Vagina (tissue), 2 donors: ENCODE data around the gene APOL5. TPM values are rescaled to one million over a fixed set of nuclear protein-coding genes. Genes with fewer than 3 reads are reported as not detected.
"Not testable (repeated sequence)": the region's sequence is repeated elsewhere in the genome, so short reads cannot be mapped to it uniquely, and the experiment has no call there.

Experiments used
- DNase-seq, 2 donors: peaks; one replicate each; pipeline ENCODE4 v3.0.0-alpha.2; 2017; ENCODE audit errors: extremely low spot score in 2 of 2
- H3K27ac ChIP-seq: fragments of 200-600 bp; sonication (generic); one replicate; pipeline ENCODE4 v1.5.1; 2019
- H3K27me3 ChIP-seq: fragments of 200-600 bp; sonication (generic); one replicate; pipeline ENCODE4 v1.5.1; 2019
- H3K36me3 ChIP-seq, 2 donors: fragments of 200-600 bp; sonication (generic); one replicate each; pipeline ENCODE4 v1.5.1; 2017 to 2019
- H3K4me1 ChIP-seq: fragments of 200-600 bp; sonication (generic); one replicate; pipeline ENCODE4 v1.5.1; 2019
- H3K4me3 ChIP-seq, 2 donors: fragments of 200-600 bp; sonication (generic); 1 replicate in 1 of 2; 2 replicates in 1 of 2; pipeline ENCODE4 v1.5.1; 2016 to 2019
- H3K9me3 ChIP-seq: fragments of 200-600 bp; sonication (generic); one replicate; pipeline ENCODE4 v1.5.1; 2019
- POLR2A ChIP-seq, 2 donors: fragments of 450-650 bp; IDR thresholded peaks; one replicate each; pipeline ENCODE4 v1.6.1; 2017; ENCODE audit warnings: antibody characterized with exemption in 2 of 2, mild to moderate bottlenecking in 2 of 2, moderate library complexity in 2 of 2
- POLR2AphosphoS5 ChIP-seq, 2 donors: sonication (generic); formaldehyde crosslinking; IDR thresholded peaks; one replicate each; pipeline ENCODE4 v1.9.0; 2017; ENCODE audit warnings: antibody characterized with exemption in 2 of 2, mild to moderate bottlenecking in 2 of 2, low read depth in 1 of 2; ENCODE audit not compliant: insufficient read depth in 1 of 2
- intact Hi-C: fragments of 100-400 bp; cut with DNase I; formaldehyde crosslinking; loops from one replicate; pipeline ENCODE4 v1.15.1; 2023
- total RNA-seq: library from RNA; depleted of rRNA; stranded (reverse); fragments of >200 nt; gene quantifications from one replicate; pipeline ENCODE4 v1.2.3, GENCODE V29; 2016
- TF ChIP-seq, protein P1 (sequence below), 3 experiments: fragments of 450-650 bp in 2 of 3; fragments of 200-600 bp in 1 of 3; sonication (generic) in 1 of 3; IDR thresholded peaks; one replicate each; pipeline ENCODE4 v1.5.1; 2017 to 2019; ENCODE audit warnings: antibody characterized with exemption in 3 of 3, mild to moderate bottlenecking in 2 of 3, moderate library complexity in 2 of 3

APOL5 gene
- total RNA-seq, 1 donor from 2014 or later, result not detected

GRCh38 chr22:35734517-35734827, 16.8 kb downstream of the APOL5 start:
- Histone ChIP-seq H3K9me3 (no peaks in the 10 kb centered on the region), H3K36me3 (no peaks in the 10 kb centered on the region), H3K27me3 (no peaks in the 10 kb centered on the region), H3K4me3 (no peak overlapping the region), H3K4me1 (peaks cover 7% of the 10 kb centered on the region), H3K27ac (no peak overlapping the region)
- no peak for TF ChIP-seq POLR2A (IDR thresholded peaks at IDR 0.05)
- TF ChIP-seq POLR2AphosphoS5 (IDR thresholded peaks at IDR 0.05; ENCODE audit: insufficient read depth in 1 of 2, low read depth in 1 of 2), result no peak
- TF ChIP-seq, protein P1, sequence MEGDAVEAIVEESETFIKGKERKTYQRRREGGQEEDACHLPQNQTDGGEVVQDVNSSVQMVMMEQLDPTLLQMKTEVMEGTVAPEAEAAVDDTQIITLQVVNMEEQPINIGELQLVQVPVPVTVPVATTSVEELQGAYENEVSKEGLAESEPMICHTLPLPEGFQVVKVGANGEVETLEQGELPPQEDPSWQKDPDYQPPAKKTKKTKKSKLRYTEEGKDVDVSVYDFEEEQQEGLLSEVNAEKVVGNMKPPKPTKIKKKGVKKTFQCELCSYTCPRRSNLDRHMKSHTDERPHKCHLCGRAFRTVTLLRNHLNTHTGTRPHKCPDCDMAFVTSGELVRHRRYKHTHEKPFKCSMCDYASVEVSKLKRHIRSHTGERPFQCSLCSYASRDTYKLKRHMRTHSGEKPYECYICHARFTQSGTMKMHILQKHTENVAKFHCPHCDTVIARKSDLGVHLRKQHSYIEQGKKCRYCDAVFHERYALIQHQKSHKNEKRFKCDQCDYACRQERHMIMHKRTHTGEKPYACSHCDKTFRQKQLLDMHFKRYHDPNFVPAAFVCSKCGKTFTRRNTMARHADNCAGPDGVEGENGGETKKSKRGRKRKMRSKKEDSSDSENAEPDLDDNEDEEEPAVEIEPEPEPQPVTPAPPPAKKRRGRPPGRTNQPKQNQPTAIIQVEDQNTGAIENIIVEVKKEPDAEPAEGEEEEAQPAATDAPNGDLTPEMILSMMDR (IDR thresholded peaks at IDR 0.05), result no peak
- no peak for DNase-seq
- intact Hi-C loops, result no loop called here

- intact Hi-C loops, result no loop called here
- H3K27ac ChIP-seq, result no peak overlapping the region
Observed at GRCh38 chr22:35735542-35735941, 17.9 kb downstream of the APOL5 start.

GRCh38 chr22:35736166-35736565, 18.5 kb downstream of the APOL5 start:
- Histone ChIP-seq H3K9me3 (no peaks in the 10 kb centered on the region), H3K27me3 (no peaks in the 10 kb centered on the region), H3K4me1 (peaks cover 7% of the 10 kb centered on the region), H3K4me3 (no peak overlapping the region), H3K27ac (no peak overlapping the region), H3K36me3 (no peaks in the 10 kb centered on the region)
- DNase-seq, result peak in 1 of 2 donors; percentile 79
- TF ChIP-seq, protein P1 (IDR thresholded peaks at IDR 0.05), result no peak
- TF ChIP-seq POLR2AphosphoS5 (IDR thresholded peaks at IDR 0.05; ENCODE audit: insufficient read depth in 1 of 2, low read depth in 1 of 2) (no peak), POLR2A (IDR thresholded peaks at IDR 0.05) (no peak)
- intact Hi-C loops, result no loop called here

More at GRCh38 chr22:35735542-35735941, 17.9 kb downstream of the APOL5 start:
- Histone ChIP-seq H3K36me3 (no peaks in the 10 kb centered on the region), H3K9me3 (no peaks in the 10 kb centered on the region), H3K27me3 (no peaks in the 10 kb centered on the region), H3K4me3 (no peak overlapping the region), H3K4me1 (peaks cover 7% of the 10 kb centered on the region)
- peak in 1 of 2 donors; percentile 56 for DNase-seq
- TF ChIP-seq POLR2A (IDR thresholded peaks at IDR 0.05), result no peak
- TF ChIP-seq, protein P1 (IDR thresholded peaks at IDR 0.05), result no peak
- TF ChIP-seq POLR2AphosphoS5 (IDR thresholded peaks at IDR 0.05; ENCODE audit: insufficient read depth in 1 of 2, low read depth in 1 of 2), result no peak

DNA sequence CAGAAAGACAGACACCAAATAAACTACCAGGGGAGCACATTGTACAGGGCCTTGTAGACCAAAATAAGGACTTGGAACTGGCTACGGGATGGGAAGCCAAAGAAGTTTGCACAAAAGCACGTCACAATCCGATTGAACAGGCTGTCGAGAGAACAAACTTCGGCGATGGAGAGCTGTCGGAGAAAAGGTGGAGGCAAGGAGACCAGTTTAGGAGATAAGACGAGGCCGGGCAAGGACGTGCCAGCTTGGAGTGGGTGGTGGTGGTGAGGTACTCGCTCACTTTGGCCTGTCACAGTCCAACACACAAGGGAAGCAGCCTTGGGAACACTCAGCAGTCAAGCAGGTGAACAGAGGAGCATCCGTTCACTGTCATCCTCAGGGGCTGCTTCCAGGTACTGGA, 19.0 kb downstream of the APOL5 start:
- H3K27me3 ChIP-seq, result no peaks in the 10 kb centered on the region
- TF ChIP-seq POLR2A (IDR thresholded peaks at IDR 0.05) (no peak), POLR2AphosphoS5 (IDR thresholded peaks at IDR 0.05; ENCODE audit: insufficient read depth in 1 of 2, low read depth in 1 of 2) (no peak)
- TF ChIP-seq, protein P1 (IDR thresholded peaks at IDR 0.05), result no peak
- H3K4me1 ChIP-seq, result peaks cover 7% of the 10 kb centered on the region
- DNase-seq, result peak; percentile 25 to 83
- H3K36me3 ChIP-seq, result no peaks in the 10 kb centered on the region
- no peak overlapping the region for H3K27ac ChIP-seq
- intact Hi-C loops, result no loop called here
- H3K9me3 ChIP-seq, result no peaks in the 10 kb centered on the region
- H3K4me3 ChIP-seq, result no peak overlapping the region

DNA sequence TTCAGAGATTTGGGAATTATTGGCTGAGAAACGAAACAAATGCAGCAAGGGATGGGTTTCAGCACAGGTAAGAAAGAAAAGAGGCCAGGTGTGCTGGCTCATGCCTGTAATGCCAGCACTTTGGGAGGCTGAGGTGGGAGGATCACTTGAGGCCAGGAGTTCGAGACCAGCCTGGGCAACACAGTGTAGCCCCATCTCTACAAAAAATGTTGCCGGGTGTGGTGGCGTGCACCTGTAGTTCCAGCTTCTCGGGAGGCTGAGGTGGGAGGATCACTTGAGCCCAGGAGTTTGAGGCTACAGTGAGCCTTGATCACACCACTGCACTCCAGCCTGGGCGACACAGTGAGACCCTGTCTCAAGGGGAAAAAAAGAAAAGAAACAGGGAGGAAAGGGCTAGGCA, 20.2 kb downstream of the APOL5 start:
- H3K4me3 ChIP-seq, intact Hi-C loops, H3K9me3 ChIP-seq, H3K27me3 ChIP-seq, H3K36me3 ChIP-seq, DNase-seq, H3K27ac ChIP-seq, H3K4me1 ChIP-seq: not testable (repeated sequence)
